T-helper 1 cell treated with Interleukin-12 subunit alpha and Interleukin-12 subunit beta and Interleukin-4 antibody, amounts not matched to agents 30 ng/mL and 1 ng/mL, for 36 hours (primary cell): Measurements from ENCODE around the gene PLA2G2C. TPM values are rescaled to one million over a fixed set of nuclear protein-coding genes. Genes with fewer than 3 reads are reported as not detected.

ENCODE experiments used
- intact Hi-C: fragments of 100-400 bp; cut with micrococcal nuclease; formaldehyde crosslinking; loops from one replicate; pipeline ENCODE4 v1.15.1; 2024
- total RNA-seq: library from RNA; stranded (reverse); gene quantifications from 2 replicates; pipeline ENCODE4 v1.2.3, GENCODE V29; 2022

PLA2G2C gene
- total RNA-seq, 1 donor from 2014 or later, result 1.0 TPM

DNA sequence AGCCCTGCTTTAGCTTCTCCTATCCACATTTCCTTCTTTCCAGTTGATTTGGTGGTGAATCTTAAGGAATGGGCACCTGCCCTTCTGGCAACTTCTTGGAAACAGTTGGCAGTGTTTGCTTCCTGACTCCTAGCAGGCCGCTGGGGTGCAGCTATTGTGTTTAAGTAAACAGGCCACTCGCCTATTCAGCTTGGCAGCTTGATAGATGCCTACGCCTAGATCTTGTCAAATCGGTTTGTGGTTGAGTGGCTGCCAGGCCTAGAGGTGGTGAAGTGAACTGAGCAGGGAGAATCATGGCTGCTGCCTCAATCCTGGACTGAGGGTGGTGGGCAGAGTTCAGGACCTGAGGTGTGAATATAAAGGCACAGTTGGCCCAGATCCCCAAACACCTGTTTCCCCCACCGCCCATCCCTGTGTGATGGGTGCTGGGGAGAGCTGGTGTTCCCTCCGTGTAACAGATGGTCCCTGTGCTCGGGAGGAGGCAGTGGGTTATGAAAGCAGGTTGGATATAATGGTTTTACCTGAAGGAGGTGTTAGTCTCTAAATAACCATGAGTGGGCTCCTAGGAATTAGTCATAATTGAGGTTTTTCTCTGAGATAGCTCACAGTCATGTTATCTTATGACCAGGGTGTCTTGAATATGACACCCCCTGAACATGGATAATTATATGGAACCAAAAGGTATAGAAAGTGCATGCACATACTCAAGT, 940 bp upstream of the PLA2G2C start:
- intact Hi-C loops, result loop anchor here (1.0 to 10.0 kb wide), 4 partner anchors 35 to 1108 kb away; partner anchors contain the start of gene ECE1

DNA sequence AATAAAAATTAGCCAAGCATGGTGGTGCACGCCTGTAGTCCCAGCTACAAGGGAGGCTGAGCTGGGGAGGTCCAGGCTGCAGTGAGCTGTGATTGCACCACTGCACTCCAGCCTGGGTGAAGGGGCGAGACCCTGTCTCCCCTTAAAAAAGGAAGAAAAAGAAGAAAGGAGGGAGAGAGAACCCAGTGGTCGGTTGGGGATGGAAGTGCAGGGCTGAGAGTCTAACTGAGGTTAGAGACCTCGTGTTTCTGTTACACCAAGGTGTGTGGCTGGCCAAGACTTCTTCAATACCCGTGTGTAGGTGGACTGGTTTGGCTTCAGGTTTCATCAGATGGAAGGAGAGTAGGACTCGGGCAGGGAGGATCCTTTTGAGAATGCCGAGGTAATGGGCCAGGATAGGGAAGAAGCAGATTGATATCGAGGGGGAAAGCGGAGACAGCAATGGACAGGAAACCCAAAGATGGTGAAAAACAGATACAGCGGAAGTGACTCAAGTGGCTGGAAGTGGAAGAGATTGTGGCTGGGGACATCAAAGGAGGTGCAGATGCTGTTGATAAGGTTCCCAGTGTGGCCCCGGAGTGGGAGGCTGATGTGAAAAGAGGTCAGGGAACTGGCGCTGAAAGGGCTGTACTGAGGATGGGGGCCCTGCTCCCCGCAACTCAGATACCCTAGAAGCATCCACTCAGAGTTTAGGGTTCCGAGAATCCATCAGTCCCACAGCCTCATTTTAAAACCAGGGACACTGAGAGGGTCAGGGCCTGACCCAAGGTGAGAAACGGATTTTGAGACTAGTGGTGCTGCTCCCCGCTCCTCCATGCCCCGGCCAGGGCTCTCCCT, 1.1 kb downstream of the PLA2G2C start:
- intact Hi-C loops, result loop anchor here (1.0 to 10.0 kb wide), 4 partner anchors 14 to 1110 kb away; partner anchors contain the start of genes ECE1 and OTUD3

DNA sequence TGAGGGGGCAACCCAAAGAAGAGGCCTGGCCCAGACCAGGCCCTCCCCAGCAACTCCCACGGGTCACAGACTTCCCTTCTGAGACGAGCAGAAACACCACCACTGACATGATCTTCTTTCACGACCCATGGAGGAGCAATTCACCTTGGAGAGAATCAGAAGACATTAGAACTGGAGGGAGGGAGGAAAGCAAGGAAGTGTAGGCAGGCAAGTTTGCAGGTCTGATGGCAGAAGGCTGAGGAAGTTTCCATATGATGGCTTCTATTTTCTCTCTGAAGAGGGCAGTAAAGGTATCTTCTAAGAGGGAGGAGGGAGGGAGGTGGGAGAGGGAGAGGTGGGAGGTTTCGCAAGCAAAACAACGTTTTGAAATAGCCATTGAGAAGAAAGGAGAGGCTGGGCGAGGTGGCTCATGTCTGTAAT, 1.8 kb downstream of the PLA2G2C start:
- intact Hi-C loops, result loop anchor here (10.0 kb wide), 2 partner anchors 580 to 1110 kb away; partner anchors contain the start of gene ECE1

DNA sequence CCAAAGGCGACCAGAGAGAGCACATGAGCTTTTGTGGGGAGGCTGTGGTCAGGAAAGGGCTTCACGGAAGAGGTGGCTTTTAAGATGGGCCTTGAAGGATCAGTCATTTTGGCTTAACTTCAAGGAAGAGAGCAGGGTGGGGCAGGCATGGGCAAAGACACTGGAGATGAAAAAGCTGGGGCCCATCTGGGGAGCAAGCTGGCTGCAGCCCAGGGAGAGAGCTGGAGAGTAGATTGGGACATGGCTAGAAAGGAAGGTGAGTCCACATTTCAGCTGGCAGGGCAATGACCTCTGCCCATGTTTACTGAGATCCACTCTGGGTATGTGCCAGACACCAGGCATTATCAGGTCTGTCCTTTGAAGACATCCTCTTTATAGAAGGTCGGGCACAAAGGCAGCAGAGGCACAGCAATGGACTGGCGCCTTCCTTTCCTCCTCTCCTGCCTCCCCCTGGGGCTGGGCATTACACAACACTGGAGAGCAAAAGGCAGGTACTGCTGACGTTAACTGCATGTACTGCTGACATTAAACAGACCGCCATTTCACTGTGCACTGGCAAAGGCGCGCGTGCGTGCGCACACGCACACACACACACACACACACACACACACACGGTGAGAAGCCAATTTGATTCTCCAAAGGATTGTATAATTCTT, 2.6 kb downstream of the PLA2G2C start:
- intact Hi-C loops, result loop anchor here (10.0 kb wide), 2 partner anchors 579 to 1111 kb away; partner anchors contain the start of gene ECE1

DNA sequence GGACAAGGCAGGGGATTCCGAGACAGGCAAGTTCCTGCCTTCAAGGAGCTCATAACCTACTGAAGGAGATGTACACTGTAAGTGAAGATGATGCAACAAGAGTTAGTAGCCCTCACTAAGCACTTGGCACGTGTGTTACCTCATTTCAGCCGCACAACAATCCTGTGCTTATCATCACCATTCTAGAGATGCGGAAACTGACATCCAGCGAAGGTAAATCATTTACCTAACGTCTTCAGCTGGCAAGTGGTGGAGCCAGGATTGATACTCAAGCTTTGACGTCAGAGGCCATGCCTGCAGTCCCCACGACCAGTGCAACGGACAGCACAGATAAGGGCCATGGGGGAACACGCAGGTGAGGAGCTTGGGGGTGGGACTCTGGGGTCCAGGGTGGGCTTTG, 3.3 kb downstream of the PLA2G2C start:
- intact Hi-C loops, result loop anchor here (10.0 kb wide), 2 partner anchors 578 to 1112 kb away; partner anchors contain the start of gene ECE1

DNA sequence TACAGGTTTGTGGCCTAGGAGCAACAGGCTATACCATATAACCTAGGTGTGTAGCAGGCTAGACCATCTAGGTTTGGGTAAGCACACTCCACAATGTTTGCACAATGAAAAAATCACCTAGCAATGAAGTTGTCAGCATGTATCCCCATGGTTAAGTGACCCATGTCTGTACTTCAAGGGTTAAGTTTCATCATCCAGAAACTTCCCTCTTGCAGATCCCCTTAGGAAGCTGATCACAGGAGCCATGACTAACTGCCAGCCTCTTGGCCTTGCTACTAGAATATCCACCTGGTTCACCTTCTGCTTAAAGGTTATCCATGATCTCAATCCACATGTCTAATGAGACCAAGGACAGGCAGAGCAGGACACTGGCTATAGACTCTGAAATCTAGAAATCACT, 3.9 kb downstream of the PLA2G2C start:
- intact Hi-C loops, result loop anchor here (10.0 kb wide), 2 partner anchors 578 to 1112 kb away; partner anchors contain the start of gene ECE1

DNA sequence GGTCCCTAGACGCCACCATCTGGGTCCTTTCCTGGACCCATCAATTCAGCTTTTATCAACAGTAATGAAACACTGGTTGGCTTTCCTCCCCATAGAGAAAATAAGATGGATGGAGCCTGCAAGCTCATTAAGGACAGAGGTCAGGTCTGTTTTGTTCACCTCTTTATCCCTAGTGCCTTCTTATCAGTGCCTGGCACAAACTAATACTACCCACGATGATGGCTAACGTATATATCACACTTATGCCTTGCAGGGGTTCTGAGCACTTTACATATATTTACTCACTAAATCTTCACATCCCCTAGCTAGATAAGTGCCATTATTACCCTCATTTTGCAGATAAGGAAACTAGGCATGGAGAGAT, 5.5 kb downstream of the PLA2G2C start:
- intact Hi-C loops, result loop anchor here (10.0 kb wide), 2 partner anchors 576 to 1114 kb away; partner anchors contain the start of gene ECE1

DNA sequence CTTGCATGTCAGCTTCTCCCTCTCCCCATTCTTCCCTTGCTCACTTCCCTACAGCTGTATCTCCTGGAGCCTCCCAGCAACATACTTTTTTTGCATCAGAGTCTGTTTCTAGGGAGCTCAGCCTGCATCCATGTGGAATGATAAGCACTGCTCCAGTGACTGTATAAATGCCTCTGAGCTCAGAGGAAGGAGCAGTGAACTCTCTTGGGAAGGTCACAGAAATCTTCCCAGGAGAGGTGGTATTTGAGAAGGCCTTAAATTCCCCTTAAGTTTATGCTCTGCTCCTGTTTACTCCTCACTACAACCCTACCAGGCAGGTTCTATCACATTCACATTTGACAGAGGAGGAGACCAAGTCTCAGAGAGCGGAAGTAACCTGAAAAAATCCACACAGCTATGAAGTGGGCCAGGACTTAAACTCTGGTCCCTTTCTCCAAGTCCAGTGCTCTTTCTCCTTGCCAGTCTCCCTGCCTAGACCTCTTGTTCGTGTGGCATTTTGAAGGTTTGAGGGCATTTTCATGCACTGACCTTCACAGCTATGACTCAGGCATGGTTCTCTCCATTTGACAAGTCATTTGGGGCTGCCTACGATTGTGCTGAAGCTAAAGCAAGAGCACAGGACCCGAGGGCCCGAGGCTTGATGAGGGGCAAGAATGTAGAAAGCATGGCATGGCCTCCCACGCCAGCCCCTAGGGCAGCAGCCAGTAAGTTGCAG, 6.0 kb downstream of the PLA2G2C start:
- intact Hi-C loops, result loop anchor here (10.0 kb wide), 2 partner anchors 575 to 1115 kb away; partner anchors contain the start of gene ECE1

DNA sequence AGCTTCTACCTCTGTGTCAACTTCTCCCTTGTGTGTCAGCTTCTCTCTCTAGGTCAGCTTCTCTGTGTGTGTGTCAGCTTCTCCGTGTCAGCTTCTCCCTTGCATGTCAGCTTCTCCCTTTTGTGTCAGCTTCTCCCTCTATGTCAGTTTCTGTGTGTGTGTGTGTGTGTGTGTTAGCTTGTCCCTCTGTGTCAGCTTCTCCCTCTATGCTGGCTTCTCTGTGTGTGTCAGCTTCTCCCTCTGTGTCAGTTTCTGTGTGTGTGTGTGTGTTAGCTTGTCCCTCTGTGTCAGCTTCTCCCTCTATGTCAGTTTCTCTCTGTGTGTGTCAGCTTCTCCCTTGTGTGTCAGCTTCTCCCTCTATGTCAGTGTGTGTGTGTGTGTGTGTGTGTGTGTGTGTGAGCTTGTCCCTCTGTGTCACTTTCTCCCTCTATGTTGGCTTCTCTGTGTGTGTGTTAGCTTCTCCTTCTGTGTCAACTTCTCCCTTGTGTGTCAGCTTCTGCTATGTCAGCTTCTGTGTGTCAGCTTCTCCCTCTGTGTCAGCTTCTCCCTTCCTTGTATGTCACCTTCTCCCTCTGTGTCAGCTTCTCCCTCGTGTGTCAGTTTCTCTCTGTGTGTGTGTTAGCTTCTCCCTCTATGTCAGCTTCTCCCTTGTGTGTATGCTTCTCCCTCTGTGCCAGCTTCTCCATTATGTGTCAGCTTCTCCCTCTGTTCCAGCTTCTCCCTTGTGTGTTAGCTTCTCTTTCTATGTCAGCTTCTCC, 6.8 kb downstream of the PLA2G2C start:
- intact Hi-C loops, result loop anchor here (10.0 kb wide), 2 partner anchors 575 to 1115 kb away; partner anchors contain the start of gene ECE1

DNA sequence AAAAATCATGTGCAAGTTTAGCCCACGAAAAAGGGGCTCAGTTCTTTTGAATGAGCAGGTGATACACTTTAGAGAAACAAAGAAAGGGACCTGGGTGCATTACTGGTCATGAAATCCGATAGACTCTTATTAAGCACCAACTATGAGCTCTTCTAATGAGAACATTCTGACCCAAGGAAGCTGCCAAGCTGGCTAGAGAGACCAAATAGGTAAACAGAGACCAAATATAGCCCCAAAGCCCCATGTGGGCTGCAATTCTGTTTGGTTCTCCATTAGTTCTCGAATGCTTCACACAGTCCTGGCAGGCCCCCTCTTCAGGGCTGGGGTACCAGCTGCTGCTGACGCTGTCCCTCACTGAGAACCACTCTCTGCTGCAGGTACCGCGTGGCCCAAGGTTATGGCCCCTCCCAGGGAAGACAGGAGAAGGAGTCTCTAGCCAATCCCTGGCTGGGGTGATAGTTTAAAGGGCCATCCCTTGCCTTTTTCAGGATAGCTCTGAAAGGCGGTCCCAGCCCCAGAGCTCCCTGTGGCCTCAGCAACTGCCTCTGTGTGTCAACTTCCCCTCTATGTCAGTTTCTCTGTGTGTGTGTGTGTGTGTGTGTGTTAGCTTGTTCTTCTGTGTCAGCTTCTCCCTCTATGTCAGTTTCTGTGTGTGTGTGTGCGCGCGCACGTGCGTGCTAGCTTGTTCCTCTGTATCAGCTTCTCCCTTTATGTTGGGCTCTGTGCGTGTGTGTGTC, 7.5 kb downstream of the PLA2G2C start:
- intact Hi-C loops, result no loop called here

DNA sequence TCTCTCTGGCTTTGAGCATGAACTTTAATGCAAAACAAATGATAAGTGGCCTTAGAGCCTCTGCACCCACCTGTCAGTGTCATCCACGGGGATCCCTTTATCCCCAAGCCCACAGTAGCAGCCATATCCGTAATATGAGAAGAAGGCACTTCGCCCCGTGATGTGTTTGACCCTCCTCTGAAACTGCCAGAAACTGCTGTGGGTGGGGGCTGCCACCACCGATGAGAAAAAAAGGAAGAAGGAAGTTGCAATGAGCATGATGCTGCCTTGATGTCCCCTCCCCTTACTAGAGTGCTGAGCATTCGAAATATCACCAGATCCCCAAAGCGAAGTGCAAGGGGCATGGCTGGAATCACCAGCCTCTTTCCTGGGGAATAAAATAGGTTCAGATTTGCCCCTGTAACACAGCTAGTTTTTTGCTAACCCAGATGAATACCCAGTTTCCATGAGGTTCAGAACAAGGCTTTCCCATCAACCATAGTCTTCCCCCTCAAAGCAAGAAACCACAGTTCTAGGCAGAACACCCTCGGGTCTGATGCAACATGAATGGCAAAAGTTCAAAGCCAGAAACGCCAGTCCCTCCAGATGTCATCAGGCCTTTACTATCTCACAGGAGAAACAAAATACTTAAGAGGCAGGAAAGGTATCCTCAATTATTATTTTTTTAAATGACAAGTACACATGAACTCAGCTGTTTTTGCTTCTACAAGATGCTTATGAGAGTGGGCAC, 11.2 kb downstream of the PLA2G2C start:
- intact Hi-C loops, result no loop called here

DNA sequence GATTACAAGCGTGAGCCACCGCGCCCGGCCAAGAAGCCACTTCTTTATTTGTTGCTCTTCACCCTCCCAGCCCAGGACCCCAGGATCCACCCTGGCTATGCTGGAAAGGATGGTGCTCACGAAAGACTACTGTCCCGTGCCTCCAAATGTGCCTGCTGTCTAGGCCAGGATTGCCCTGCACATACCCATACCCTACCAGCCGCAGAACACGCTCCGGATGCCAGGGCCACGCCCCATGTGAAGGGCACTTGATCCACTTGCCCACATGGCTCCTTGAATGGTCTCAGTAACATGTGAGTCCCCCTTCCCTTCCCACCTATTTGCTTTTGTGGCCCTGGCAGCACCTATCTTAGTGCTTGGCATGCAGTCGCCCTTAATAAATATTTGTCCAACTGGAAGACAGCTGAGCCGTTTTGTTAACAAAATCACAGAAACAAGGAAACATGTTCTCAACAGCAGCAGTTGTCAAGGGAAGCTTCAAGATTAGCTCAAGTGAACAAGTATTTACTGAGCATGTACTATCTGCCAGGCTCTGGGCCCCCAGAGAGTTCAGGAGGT, 14.2 kb downstream of the PLA2G2C start:
- intact Hi-C loops, result no loop called here

DNA sequence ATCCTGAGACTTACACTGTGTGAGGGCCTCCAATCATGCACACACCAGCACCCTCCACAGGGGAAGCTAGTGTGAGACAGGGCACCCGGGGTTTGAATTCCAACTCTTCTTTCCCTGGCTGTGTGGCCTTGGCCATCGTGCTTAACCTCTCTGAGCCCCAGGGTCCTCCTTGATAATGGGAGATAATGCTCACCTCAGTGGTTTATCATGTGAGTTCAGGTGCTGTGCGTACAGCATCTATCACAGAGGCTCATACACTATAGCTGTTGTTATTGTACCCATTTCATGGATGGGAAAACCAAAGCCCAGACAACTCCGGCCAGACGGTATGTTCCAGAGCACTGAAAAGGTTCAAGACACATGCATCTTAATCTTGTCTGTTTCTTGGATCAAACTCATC, 16.4 kb downstream of the PLA2G2C start:
- intact Hi-C loops, result no loop called here

DNA sequence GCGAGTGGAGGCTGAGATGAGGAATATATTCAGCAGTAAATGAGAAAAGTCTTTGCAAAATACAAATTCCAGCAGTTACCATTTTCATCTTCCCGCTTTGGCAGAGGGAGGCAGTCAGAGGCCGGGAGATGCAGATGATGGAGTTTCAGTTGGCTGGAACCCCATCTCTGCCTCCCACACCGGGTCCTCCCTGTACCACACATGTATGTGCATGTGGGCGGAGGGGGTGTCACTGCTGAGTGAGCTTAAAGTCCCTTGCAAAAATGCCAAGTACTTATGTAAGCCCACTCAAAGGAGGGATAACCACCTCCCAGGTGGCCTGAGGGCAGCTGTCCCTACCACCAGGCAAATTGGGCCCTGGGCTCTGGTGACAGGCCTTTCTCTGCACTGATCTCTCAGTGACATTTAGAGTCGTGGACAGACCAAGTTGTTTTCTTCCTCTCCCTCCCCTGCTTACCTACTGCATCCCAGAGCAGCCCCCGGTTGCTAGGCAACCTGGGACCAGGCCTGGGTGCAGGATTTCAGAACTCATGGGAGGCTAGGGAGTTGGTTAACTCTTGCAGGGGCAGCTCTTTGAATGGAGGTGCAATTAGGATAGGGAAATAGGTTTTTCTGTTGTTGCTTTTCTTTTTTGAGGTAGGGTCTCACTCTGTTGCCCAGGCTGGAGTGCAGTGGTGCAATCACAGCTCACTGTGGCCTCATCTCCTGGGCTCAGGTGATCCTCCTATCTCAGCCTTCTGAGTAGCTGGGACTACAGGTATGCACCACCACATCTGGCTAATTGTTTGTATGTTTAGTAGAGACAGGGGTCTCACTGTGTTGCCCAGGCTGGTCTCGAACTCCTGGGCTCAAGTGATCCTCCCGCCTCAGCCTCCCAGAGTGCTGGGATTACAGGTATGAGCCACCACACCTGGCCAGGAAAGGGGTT, 17.5 kb downstream of the PLA2G2C start:
- intact Hi-C loops, result no loop called here

DNA sequence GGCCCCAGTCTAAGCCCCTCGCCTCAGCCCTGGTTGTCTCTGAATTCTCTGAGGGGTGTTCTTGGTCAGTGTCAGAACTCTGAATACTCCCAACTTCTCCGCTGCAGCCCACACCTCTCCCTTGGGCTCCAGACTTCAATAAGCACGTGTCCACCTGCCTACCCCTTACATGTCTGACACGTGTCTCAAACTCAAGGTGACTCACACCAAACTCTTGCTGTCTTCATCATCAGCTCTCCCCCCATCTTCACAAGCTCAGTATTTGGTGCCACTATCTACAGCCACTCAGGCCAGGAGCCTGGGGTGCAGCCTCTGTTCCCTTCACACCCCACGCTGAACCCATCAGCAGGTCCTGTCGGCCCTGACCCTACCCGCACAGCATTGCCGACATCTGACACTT, 19.2 kb downstream of the PLA2G2C start:
- intact Hi-C loops, result no loop called here

DNA sequence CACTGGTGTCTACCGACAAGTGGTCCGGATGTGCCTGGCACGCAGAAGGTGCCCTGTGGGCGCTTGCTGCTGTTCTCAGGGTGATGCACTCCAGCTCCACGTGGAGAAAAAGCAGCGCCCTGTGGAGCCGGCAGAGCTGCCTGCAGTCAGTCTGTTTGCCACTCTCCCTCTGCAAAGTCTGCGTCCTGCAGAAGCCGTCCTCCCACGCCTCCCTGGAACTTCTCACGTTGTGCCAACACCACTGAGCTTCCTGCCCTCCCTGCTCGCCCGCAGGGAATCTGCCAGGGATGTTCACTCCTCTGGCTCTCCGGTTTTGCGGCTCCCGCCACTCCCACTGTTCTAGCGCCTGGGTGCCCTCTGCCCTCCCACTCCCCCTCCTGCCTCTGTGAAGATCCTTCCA, 20.3 kb downstream of the PLA2G2C start:
- intact Hi-C loops, result no loop called here

DNA sequence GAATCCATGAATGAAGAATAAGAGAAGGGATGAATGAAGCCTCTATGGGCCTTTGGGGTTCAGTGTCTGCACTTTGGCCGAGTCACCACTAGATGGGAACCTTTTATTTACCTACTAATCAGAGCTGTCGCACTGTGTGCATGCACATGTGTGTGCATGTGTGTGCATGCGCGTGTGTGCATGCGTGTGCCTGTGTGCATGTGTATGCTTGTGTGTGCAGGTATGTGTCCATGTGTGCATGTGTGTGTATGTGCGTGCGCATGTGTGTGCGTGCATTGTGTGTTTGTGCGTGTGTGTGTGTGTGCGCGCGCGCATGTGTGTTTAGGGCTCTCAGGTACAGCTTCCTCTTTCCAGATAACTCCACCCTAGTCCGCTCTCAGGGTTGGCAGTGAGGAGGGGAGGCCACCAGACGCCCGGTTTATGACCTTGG, 20.8 kb downstream of the PLA2G2C start:
- intact Hi-C loops, result loop anchor here (1.0 kb wide), 2 partner anchors 30 to 328 kb away; no protein-coding TSS in a partner anchor
